ENCODE measurements around the gene ALK. TPM values are rescaled to one million over a fixed set of nuclear protein-coding genes. Genes with fewer than 3 reads are reported as not detected.

ALK gene
- total and polyA plus RNA-seq, 7 experiments from 2014 or later: 0.13 TPM; not detected in 6

GRCh38 chr2:29431485-29431884 lies 489.9 kb downstream of the ALK start:
- CTCF ChIA-PET: no interaction called here
- intact Hi-C loops (cut with micrococcal nuclease): no loop called here
- Mint-ChIP-seq H3K27me3 (peaks cover 0 to 32% (median 11%) of the 10 kb centered on the region in 5 donors), H3K36me3 (no peaks in the 10 kb centered on the region), H3K27ac (no peak overlapping the region), H3K4me3 (no peak overlapping the region), H3K9me3 (no peaks in the 10 kb centered on the region), H3K4me1 (no peaks in the 10 kb centered on the region)
- no peaks in the 10 kb centered on the region for H3K36me3 ChIP-seq (ENCODE audit: control insufficient read depth in 2 of 3, insufficient read depth in 3 of 3, low read length in 3 of 3)
- POLR2A ChIA-PET: no interaction called here
- no peak overlapping the region for H3K4me3 ChIP-seq (ENCODE audit: low read length)
- no peaks in the 10 kb centered on the region for H3K9me3 ChIP-seq (ENCODE audit: control insufficient read depth in 2 of 3, low read length in 3 of 3)
- peaks cover 0 to 2% of the 10 kb centered on the region in 2 donors for H3K27me3 ChIP-seq (ENCODE audit: control insufficient read depth in 2 of 2, insufficient read depth in 2 of 2, low read length in 2 of 2)
- ATAC-seq (no peak), DNase-seq (no peak)
- no peaks in the 10 kb centered on the region for H3K4me1 ChIP-seq (ENCODE audit: control insufficient read depth in 2 of 2, insufficient read depth in 2 of 2, low read length in 2 of 2)
- no peak overlapping the region for H3K27ac ChIP-seq (ENCODE audit: low read depth, low read length)

- ATAC-seq: no peak
- no peak overlapping the region for H3K27ac ChIP-seq (ENCODE audit: low read depth, low read length)
- no peak for DNase-seq
- H3K27me3 ChIP-seq (ENCODE audit: control insufficient read depth in 2 of 2, insufficient read depth in 2 of 2, low read length in 2 of 2): peaks cover 0 to 2% of the 10 kb centered on the region in 2 donors
- H3K4me1 ChIP-seq (ENCODE audit: control insufficient read depth in 2 of 2, insufficient read depth in 2 of 2, low read length in 2 of 2): no peaks in the 10 kb centered on the region
- Mint-ChIP-seq H3K9me3 (no peaks in the 10 kb centered on the region), H3K27ac (no peak overlapping the region), H3K36me3 (no peaks in the 10 kb centered on the region), H3K4me3 (no peak overlapping the region), H3K4me1 (no peaks in the 10 kb centered on the region), H3K27me3 (peaks cover 0 to 28% (median 11%) of the 10 kb centered on the region in 5 donors)
- intact Hi-C loops (cut with micrococcal nuclease): no loop called here
- no peaks in the 10 kb centered on the region for H3K36me3 ChIP-seq (ENCODE audit: control insufficient read depth in 2 of 3, insufficient read depth in 3 of 3, low read length in 3 of 3)
- no peaks in the 10 kb centered on the region for H3K9me3 ChIP-seq (ENCODE audit: control insufficient read depth in 2 of 3, low read length in 3 of 3)
- ChIA-PET CTCF (no interaction called here), POLR2A (no interaction called here)
- no peak overlapping the region for H3K4me3 ChIP-seq (ENCODE audit: low read length)
Observed at GRCh38 chr2:29430382-29431112, 490.8 kb downstream of the ALK start.

- ChIA-PET POLR2A (no interaction called here), CTCF (no interaction called here)
- Histone ChIP-seq H3K9me3 (ENCODE audit: control insufficient read depth in 2 of 3, low read length in 3 of 3) (no peaks in the 10 kb centered on the region), H3K27me3 (ENCODE audit: control insufficient read depth in 2 of 2, insufficient read depth in 2 of 2, low read length in 2 of 2) (no peaks in the 10 kb centered on the region), H3K36me3 (ENCODE audit: control insufficient read depth in 2 of 3, insufficient read depth in 3 of 3, low read length in 3 of 3) (no peaks in the 10 kb centered on the region), H3K4me3 (ENCODE audit: low read length) (no peak overlapping the region), H3K4me1 (ENCODE audit: control insufficient read depth in 2 of 2, insufficient read depth in 2 of 2, low read length in 2 of 2) (no peaks in the 10 kb centered on the region), H3K27ac (ENCODE audit: low read depth, low read length) (no peak overlapping the region)
- Mint-ChIP-seq H3K9me3 (no peaks in the 10 kb centered on the region), H3K4me1 (no peaks in the 10 kb centered on the region), H3K27ac (no peak overlapping the region), H3K4me3 (no peak overlapping the region), H3K36me3 (no peaks in the 10 kb centered on the region), H3K27me3 (peaks cover 16 to 42% (median 20%) of the 10 kb centered on the region in 5 donors)
- no peak for DNase-seq
- intact Hi-C loops (cut with micrococcal nuclease): no loop called here
- no peak for ATAC-seq
Observed at GRCh38 chr2:29426354-29426753, 495.0 kb downstream of the ALK start.

GRCh38 chr2:29425866-29426265 lies 495.5 kb downstream of the ALK start:
- intact Hi-C loops (cut with micrococcal nuclease): no loop called here
- Mint-ChIP-seq H3K36me3 (no peaks in the 10 kb centered on the region), H3K27me3 (peaks cover 16 to 40% (median 22%) of the 10 kb centered on the region in 5 donors), H3K4me1 (no peaks in the 10 kb centered on the region), H3K4me3 (no peak overlapping the region), H3K27ac (no peak overlapping the region), H3K9me3 (no peaks in the 10 kb centered on the region)
- DNase-seq (no peak), ATAC-seq (no peak)
- H3K27me3 ChIP-seq (ENCODE audit: control insufficient read depth in 2 of 2, insufficient read depth in 2 of 2, low read length in 2 of 2): no peaks in the 10 kb centered on the region
- H3K4me1 ChIP-seq (ENCODE audit: control insufficient read depth in 2 of 2, insufficient read depth in 2 of 2, low read length in 2 of 2): no peaks in the 10 kb centered on the region
- no peaks in the 10 kb centered on the region for H3K36me3 ChIP-seq (ENCODE audit: control insufficient read depth in 2 of 3, insufficient read depth in 3 of 3, low read length in 3 of 3)
- H3K9me3 ChIP-seq (ENCODE audit: control insufficient read depth in 2 of 3, low read length in 3 of 3): no peaks in the 10 kb centered on the region
- H3K27ac ChIP-seq (ENCODE audit: low read depth, low read length): no peak overlapping the region
- no peak overlapping the region for H3K4me3 ChIP-seq (ENCODE audit: low read length)
- ChIA-PET POLR2A (no interaction called here), CTCF (no interaction called here)

GRCh38 chr2:29423061-29423666 lies 498.2 kb downstream of the ALK start:
- no peak for DNase-seq
- POLR2A ChIA-PET: no interaction called here
- ATAC-seq: no peak

GRCh38 chr2:29420999-29421782 lies 500.2 kb downstream of the ALK start:
- H3K4me1 Mint-ChIP-seq: no peaks in the 10 kb centered on the region
- Histone ChIP-seq H3K36me3 (ENCODE audit: control insufficient read depth in 2 of 3, insufficient read depth in 3 of 3, low read length in 3 of 3) (no peaks in the 10 kb centered on the region), H3K27me3 (ENCODE audit: control insufficient read depth in 2 of 2, insufficient read depth in 2 of 2, low read length in 2 of 2) (no peaks in the 10 kb centered on the region), H3K27ac (ENCODE audit: low read depth, low read length) (no peak overlapping the region), H3K9me3 (ENCODE audit: control insufficient read depth in 2 of 3, low read length in 3 of 3) (no peaks in the 10 kb centered on the region), H3K4me3 (ENCODE audit: low read length) (no peak overlapping the region), H3K4me1 (ENCODE audit: control insufficient read depth in 2 of 2, insufficient read depth in 2 of 2, low read length in 2 of 2) (no peaks in the 10 kb centered on the region)
- intact Hi-C loops (cut with micrococcal nuclease): no loop called here
- DNase-seq (no peak), ATAC-seq (no peak)
- H3K27ac Mint-ChIP-seq: no peak overlapping the region
- peaks cover 21 to 46% (median 25%) of the 10 kb centered on the region in 5 donors for H3K27me3 Mint-ChIP-seq
- H3K9me3 Mint-ChIP-seq: no peaks in the 10 kb centered on the region
- no peaks in the 10 kb centered on the region for H3K36me3 Mint-ChIP-seq
- ChIA-PET CTCF (interaction anchor here (0.5 kb wide), 1 partner anchor 52 kb away, joined by 3 read pairs; no protein-coding TSS in a partner anchor), POLR2A (no interaction called here)
- no peak overlapping the region for H3K4me3 Mint-ChIP-seq

More at GRCh38 chr2:29423061-29423666, 498.2 kb downstream of the ALK start:
- Histone ChIP-seq H3K9me3 (ENCODE audit: control insufficient read depth in 2 of 3, low read length in 3 of 3) (no peaks in the 10 kb centered on the region), H3K4me3 (ENCODE audit: low read length) (no peak overlapping the region), H3K27ac (ENCODE audit: low read depth, low read length) (no peak overlapping the region), H3K36me3 (ENCODE audit: control insufficient read depth in 2 of 3, insufficient read depth in 3 of 3, low read length in 3 of 3) (no peaks in the 10 kb centered on the region), H3K4me1 (ENCODE audit: control insufficient read depth in 2 of 2, insufficient read depth in 2 of 2, low read length in 2 of 2) (no peaks in the 10 kb centered on the region), H3K27me3 (ENCODE audit: control insufficient read depth in 2 of 2, insufficient read depth in 2 of 2, low read length in 2 of 2) (no peaks in the 10 kb centered on the region)
- intact Hi-C loops (cut with micrococcal nuclease): no loop called here
- Mint-ChIP-seq H3K36me3 (no peaks in the 10 kb centered on the region), H3K4me1 (no peaks in the 10 kb centered on the region), H3K27ac (no peak overlapping the region), H3K27me3 (peaks cover 21 to 46% (median 25%) of the 10 kb centered on the region in 5 donors), H3K4me3 (no peak overlapping the region), H3K9me3 (no peaks in the 10 kb centered on the region)
- CTCF ChIA-PET: no interaction called here

All from naive thymus-derived CD4-positive, alpha-beta T cell (primary cell).